Calu3 (cell line): ENCODE measurements around the gene CIAO1. TPM values are rescaled to one million over a fixed set of nuclear protein-coding genes. Genes with fewer than 3 reads are reported as not detected.

Experiments
- BruUV-seq: library from RNA; stranded (reverse); fragments of 400-500 nt; replicated peaks from 2 replicates; lab custom pipeline; 2021; lab: Mats Ljungman, UMichigan
- CTCF ChIA-PET: fragments of 300-600 bp; sonication (Branson Sonifier 250); formaldehyde crosslinking; loops from one replicate; lab custom pipeline; 2022; ENCODE audit warnings: antibody characterized with exemption; lab: Charles Lee
- DNase-seq: peaks from one replicate; pipeline ENCODE4 v3.0.0; 2022
- H3K27ac Mint-ChIP-seq: one replicate; pipeline ENCODE4 v1.8.0; 2022; ENCODE audit warnings: mixed read lengths; ENCODE audit not compliant: unreplicated experiment
- H3K27me3 Mint-ChIP-seq: one replicate; pipeline ENCODE4 v1.8.0; 2022; ENCODE audit warnings: mixed read lengths; ENCODE audit not compliant: unreplicated experiment
- H3K36me3 Mint-ChIP-seq: one replicate; pipeline ENCODE4 v1.8.0; 2022; ENCODE audit warnings: mild to moderate bottlenecking, moderate library complexity, mixed read lengths; ENCODE audit not compliant: insufficient read depth, unreplicated experiment
- H3K4me1 Mint-ChIP-seq: one replicate; pipeline ENCODE4 v1.8.0; 2022; ENCODE audit warnings: mild to moderate bottlenecking, low read depth, mixed read lengths; ENCODE audit not compliant: unreplicated experiment
- H3K4me3 Mint-ChIP-seq: one replicate; pipeline ENCODE4 v1.8.0; 2022; ENCODE audit warnings: mild to moderate bottlenecking, low read depth, moderate library complexity, mixed read lengths; ENCODE audit not compliant: unreplicated experiment
- H3K9me3 Mint-ChIP-seq: one replicate; pipeline ENCODE4 v1.8.0; 2022; ENCODE audit warnings: low read depth, mixed read lengths; ENCODE audit not compliant: unreplicated experiment
- intact Hi-C: fragments of 100-400 bp; cut with micrococcal nuclease; formaldehyde crosslinking; loops from one replicate; pipeline ENCODE4 v1.10.0; 2022; ENCODE audit not compliant: unreplicated experiment
- total RNA-seq: library from RNA; stranded (reverse); gene quantifications from 2 replicates; pipeline ENCODE4 v1.2.3, GENCODE V29; 2022
- TF ChIP-seq, protein P1 (sequence below): fragments of 200-600 bp; IDR thresholded peaks from one replicate; pipeline ENCODE4 v1.8.0; 2022; ENCODE audit warnings: antibody characterized with exemption; ENCODE audit not compliant: unreplicated experiment

The CIAO1 gene
- total RNA-seq, 1 experiment from 2014 or later = 75.7 TPM

DNA sequence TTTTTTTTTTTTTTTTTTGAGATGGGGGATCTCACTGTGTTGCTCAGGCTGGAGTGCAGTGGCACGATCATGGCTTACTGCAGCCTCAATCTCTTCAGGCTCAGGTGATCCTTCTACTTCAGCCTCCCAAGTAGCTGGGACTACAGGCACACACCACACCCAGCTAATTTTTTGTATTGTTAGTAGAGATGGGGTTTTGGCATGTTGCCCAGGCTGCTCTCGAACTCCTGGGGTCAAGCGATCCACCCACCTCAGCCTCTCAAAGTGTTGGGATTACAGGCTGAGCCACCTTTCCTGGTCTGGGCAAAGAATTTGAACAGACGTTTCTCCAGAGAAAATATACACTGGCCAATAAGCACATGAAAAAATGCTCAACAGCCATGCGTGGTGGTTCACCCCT lies 42.2 kb downstream of the CIAO1 start:
- H3K27ac Mint-ChIP-seq = no peak overlapping the region
- no TSS peak for BruUV-seq
- H3K4me3 Mint-ChIP-seq = no peak overlapping the region
- intact Hi-C loops = no loop called here
- H3K27me3 Mint-ChIP-seq = no peaks in the 10 kb centered on the region
- DNase-seq = no peak
- no peaks in the 10 kb centered on the region for H3K9me3 Mint-ChIP-seq
- CTCF ChIA-PET = interaction anchor here (0.7 kb wide), 1 partner anchor 9 kb away, joined by 3 read pairs; no protein-coding TSS in a partner anchor
- peaks cover 13% of the 10 kb centered on the region for H3K4me1 Mint-ChIP-seq
- TF ChIP-seq, protein P1, sequence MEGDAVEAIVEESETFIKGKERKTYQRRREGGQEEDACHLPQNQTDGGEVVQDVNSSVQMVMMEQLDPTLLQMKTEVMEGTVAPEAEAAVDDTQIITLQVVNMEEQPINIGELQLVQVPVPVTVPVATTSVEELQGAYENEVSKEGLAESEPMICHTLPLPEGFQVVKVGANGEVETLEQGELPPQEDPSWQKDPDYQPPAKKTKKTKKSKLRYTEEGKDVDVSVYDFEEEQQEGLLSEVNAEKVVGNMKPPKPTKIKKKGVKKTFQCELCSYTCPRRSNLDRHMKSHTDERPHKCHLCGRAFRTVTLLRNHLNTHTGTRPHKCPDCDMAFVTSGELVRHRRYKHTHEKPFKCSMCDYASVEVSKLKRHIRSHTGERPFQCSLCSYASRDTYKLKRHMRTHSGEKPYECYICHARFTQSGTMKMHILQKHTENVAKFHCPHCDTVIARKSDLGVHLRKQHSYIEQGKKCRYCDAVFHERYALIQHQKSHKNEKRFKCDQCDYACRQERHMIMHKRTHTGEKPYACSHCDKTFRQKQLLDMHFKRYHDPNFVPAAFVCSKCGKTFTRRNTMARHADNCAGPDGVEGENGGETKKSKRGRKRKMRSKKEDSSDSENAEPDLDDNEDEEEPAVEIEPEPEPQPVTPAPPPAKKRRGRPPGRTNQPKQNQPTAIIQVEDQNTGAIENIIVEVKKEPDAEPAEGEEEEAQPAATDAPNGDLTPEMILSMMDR = no peak
- peaks cover 27% of the 10 kb centered on the region for H3K36me3 Mint-ChIP-seq

DNA sequence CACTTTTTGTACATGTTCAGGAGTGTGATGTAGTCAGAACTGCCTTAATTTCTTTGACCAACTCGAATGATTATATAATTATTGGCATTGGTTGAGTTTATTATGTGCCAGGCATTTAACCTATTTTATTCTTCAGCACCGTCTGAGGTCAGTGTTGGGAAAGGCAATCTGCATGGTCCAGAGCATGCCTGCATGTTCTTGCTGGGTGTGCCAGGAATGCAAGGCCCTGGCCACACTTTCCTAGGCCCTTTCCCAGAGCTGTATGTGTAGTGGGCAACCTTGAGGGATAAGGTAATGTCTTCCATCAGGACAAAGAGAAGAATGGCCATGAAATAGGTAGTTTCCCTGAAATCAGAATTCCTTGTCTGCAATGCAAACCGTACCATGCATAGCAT lies 49.0 kb downstream of the CIAO1 start:
- CTCF ChIA-PET = no interaction called here
- Mint-ChIP-seq H3K36me3 (no peaks in the 10 kb centered on the region), H3K4me3 (no peak overlapping the region), H3K27me3 (peaks cover 13% of the 10 kb centered on the region), H3K4me1 (no peaks in the 10 kb centered on the region), H3K9me3 (no peaks in the 10 kb centered on the region), H3K27ac (no peak overlapping the region)
- no peak for DNase-seq
- BruUV-seq = no TSS peak
- TF ChIP-seq, protein P1 = no peak
- intact Hi-C loops = no loop called here

DNA sequence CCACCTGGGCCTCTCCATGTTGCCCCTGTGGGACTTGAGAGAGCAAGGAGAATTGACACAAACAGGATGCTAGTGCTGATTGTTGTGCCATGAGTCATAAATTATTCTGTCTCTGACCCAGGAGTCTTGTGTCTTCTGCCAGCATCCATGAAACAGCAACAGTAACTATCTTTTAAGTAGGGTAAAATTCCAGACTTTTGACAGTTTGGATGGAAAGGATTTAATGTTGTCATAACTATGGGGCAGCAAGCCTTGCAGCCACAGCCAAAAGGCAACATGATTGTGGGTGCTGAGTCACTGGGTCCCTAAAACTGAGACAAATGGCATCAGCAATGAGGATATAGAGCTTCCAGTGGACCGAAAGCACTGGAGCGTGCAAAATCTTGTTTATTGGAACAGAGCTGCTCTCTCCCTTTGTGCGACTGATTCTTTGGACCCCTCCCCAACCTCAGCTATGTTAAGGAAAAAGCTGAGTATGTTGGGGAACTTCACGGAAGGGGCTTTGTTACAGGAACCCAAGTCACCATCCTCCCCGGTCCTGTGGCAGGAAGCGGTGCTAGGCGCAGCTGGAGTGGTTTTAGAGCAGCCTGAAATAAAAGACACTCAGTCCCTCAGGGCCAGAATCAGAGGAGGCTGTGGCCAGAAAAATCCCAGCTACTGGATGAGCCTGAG lies 49.5 kb downstream of the CIAO1 start:
- Mint-ChIP-seq H3K27me3 (peaks cover 18% of the 10 kb centered on the region), H3K36me3 (no peaks in the 10 kb centered on the region), H3K4me1 (no peaks in the 10 kb centered on the region), H3K4me3 (no peak overlapping the region), H3K9me3 (no peaks in the 10 kb centered on the region), H3K27ac (no peak overlapping the region)
- TF ChIP-seq, protein P1 = no peak
- no TSS peak for BruUV-seq
- CTCF ChIA-PET = no interaction called here
- intact Hi-C loops = no loop called here
- DNase-seq = no peak

DNA sequence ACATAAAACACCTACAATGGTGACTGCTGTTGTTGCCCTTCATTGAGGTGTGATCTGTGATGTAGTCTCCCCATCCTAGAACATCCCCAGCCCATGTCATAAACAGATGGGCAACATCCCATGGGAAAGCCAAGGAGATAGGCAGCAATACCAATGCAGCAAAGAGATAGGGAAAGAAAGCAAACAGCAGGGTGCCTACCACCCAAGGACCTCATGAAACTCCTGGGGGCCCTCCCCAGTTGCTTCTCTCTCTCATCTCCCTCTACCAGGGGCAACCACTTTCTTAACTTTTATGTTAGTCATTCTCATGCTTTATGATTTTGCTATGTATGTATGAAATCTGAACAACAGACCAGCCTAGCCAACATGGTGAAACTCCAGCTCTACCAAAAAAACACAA lies 51.0 kb downstream of the CIAO1 start:
- Mint-ChIP-seq H3K27ac (no peak overlapping the region), H3K4me3 (no peak overlapping the region), H3K9me3 (no peaks in the 10 kb centered on the region), H3K27me3 (peaks cover 33% of the 10 kb centered on the region), H3K36me3 (peaks cover 12% of the 10 kb centered on the region), H3K4me1 (no peaks in the 10 kb centered on the region)
- TF ChIP-seq, protein P1 = no peak
- BruUV-seq = no TSS peak
- intact Hi-C loops = no loop called here
- CTCF ChIA-PET = interaction anchor here (0.6 kb wide), 1 partner anchor 9 kb away, joined by 3 read pairs; no protein-coding TSS in a partner anchor
- DNase-seq = no peak
